ENCODE results near the gene TGDS. TPM values are rescaled to one million over a fixed set of nuclear protein-coding genes. Genes with fewer than 3 reads are reported as not detected.
"Not testable (repeated sequence)": the region's sequence is repeated elsewhere in the genome, so short reads cannot be mapped to it uniquely, and the experiment has no call there.

The TGDS gene
- total RNA-seq, result 6.1 TPM
- polyA plus RNA-seq, result 10 to 100 TPM; 14.0 to 21.2 (median 15.0) TPM

GRCh38 chr13:94595950-94596574 lies at the start of gene TGDS:
Gene TGDS (minus strand): TSS chr13:94596152. CDS start chr13:94596136, 16 bp downstream.
- Mint-ChIP-seq H3K27me3 (no peaks in the 10 kb centered on the region), H3K9me3 (peaks cover 0 to 1% (median 0%) of the 10 kb centered on the region in 7 donors), H3K36me3 (peaks cover 7% of the 10 kb centered on the region), H3K4me3 (peak within 1 kb of the TSS; percentile 88 to 98 (median 96)), H3K27ac (peak within 1 kb of the TSS; percentile 86 to 97 (median 95)), H3K4me1 (peaks cover 26 to 49% (median 35%) of the 10 kb centered on the region in 4 donors)
- H3K27ac ChIP-seq (ENCODE audit: insufficient read depth, low read length, poor library complexity, severe bottlenecking), result peak within 1 kb of the TSS; percentile 74
- no peaks in the 10 kb centered on the region for H3K9me3 ChIP-seq (ENCODE audit: control insufficient read depth in 2 of 2, low read length in 2 of 2)
- peaks cover 14% of the 10 kb centered on the region for H3K36me3 ChIP-seq (ENCODE audit: control insufficient read depth, insufficient read depth, low read length)
- DNase-seq (peak; percentile 80 to 96 (median 90)), ATAC-seq (ENCODE audit: low read depth in 2 of 2) (peak; percentile 98)
- H3K27me3 ChIP-seq (ENCODE audit: control insufficient read depth, insufficient read depth, low read length), result no peaks in the 10 kb centered on the region
- peaks cover 26% of the 10 kb centered on the region for H3K4me1 ChIP-seq (ENCODE audit: control insufficient read depth, insufficient read depth, low read length, poor library complexity, severe bottlenecking)
- peak within 1 kb of the TSS; percentile 94 for H3K4me3 ChIP-seq (ENCODE audit: low read depth, low read length)

- peaks cover 3% of the 10 kb centered on the region for H3K36me3 Mint-ChIP-seq
- no peaks in the 10 kb centered on the region for H3K9me3 ChIP-seq (ENCODE audit: control insufficient read depth in 2 of 2, low read length in 2 of 2)
- H3K4me3 Mint-ChIP-seq, result no peak overlapping the region
- no peak overlapping the region for H3K4me3 ChIP-seq (ENCODE audit: low read depth, low read length)
- H3K27me3 ChIP-seq (ENCODE audit: control insufficient read depth, insufficient read depth, low read length), result peaks cover 2% of the 10 kb centered on the region
- H3K27me3 Mint-ChIP-seq, result peaks cover 14% of the 10 kb centered on the region
- H3K4me1 Mint-ChIP-seq, result no peaks in the 10 kb centered on the region
- ATAC-seq (ENCODE audit: low read depth in 2 of 2) (no peak), DNase-seq (no peak)
- peaks cover 0 to 7% (median 1%) of the 10 kb centered on the region in 7 donors for H3K9me3 Mint-ChIP-seq
- no peak overlapping the region for H3K27ac ChIP-seq (ENCODE audit: insufficient read depth, low read length, poor library complexity, severe bottlenecking)
- no peaks in the 10 kb centered on the region for H3K36me3 ChIP-seq (ENCODE audit: control insufficient read depth, insufficient read depth, low read length)
- no peak overlapping the region for H3K27ac Mint-ChIP-seq
- no peaks in the 10 kb centered on the region for H3K4me1 ChIP-seq (ENCODE audit: control insufficient read depth, insufficient read depth, low read length, poor library complexity, severe bottlenecking)
These were observed 45.5 kb upstream of the TGDS start for GRCh38 chr13:94641409-94641941.

- H3K4me3 Mint-ChIP-seq, result no peak overlapping the region
- peaks cover 14% of the 10 kb centered on the region for H3K27me3 Mint-ChIP-seq
- H3K4me1 Mint-ChIP-seq, result no peaks in the 10 kb centered on the region
- Histone ChIP-seq H3K27ac (ENCODE audit: insufficient read depth, low read length, poor library complexity, severe bottlenecking) (no peak overlapping the region), H3K27me3 (ENCODE audit: control insufficient read depth, insufficient read depth, low read length) (peaks cover 1% of the 10 kb centered on the region), H3K36me3 (ENCODE audit: control insufficient read depth, insufficient read depth, low read length) (no peaks in the 10 kb centered on the region), H3K4me1 (ENCODE audit: control insufficient read depth, insufficient read depth, low read length, poor library complexity, severe bottlenecking) (no peaks in the 10 kb centered on the region), H3K4me3 (ENCODE audit: low read depth, low read length) (no peak overlapping the region), H3K9me3 (ENCODE audit: control insufficient read depth in 2 of 2, low read length in 2 of 2) (no peaks in the 10 kb centered on the region)
- ATAC-seq (ENCODE audit: low read depth in 2 of 2) (no peak), DNase-seq (no peak)
- peaks cover 0 to 7% (median 1%) of the 10 kb centered on the region in 7 donors for H3K9me3 Mint-ChIP-seq
- H3K36me3 Mint-ChIP-seq, result peaks cover 3% of the 10 kb centered on the region
- no peak overlapping the region for H3K27ac Mint-ChIP-seq
These were observed 44.8 kb upstream of the TGDS start for GRCh38 chr13:94640721-94641120.

GRCh38 chr13:94637677-94638076 lies 41.7 kb upstream of the TGDS start:
- not testable (repeated sequence) for H3K4me3 ChIP-seq (ENCODE audit: low read depth, low read length); H3K9me3 Mint-ChIP-seq; H3K27me3 Mint-ChIP-seq; H3K4me1 Mint-ChIP-seq; H3K27ac ChIP-seq (ENCODE audit: insufficient read depth, low read length, poor library complexity, severe bottlenecking); H3K27ac Mint-ChIP-seq; H3K36me3 ChIP-seq (ENCODE audit: control insufficient read depth, insufficient read depth, low read length); H3K9me3 ChIP-seq (ENCODE audit: control insufficient read depth in 2 of 2, low read length in 2 of 2); DNase-seq; H3K4me1 ChIP-seq (ENCODE audit: control insufficient read depth, insufficient read depth, low read length, poor library complexity, severe bottlenecking); ATAC-seq (ENCODE audit: low read depth in 2 of 2); H3K4me3 Mint-ChIP-seq; H3K27me3 ChIP-seq (ENCODE audit: control insufficient read depth, insufficient read depth, low read length)
- peaks cover 14% of the 10 kb centered on the region for H3K36me3 Mint-ChIP-seq

- H3K4me3 Mint-ChIP-seq, result no peak overlapping the region
- H3K36me3 Mint-ChIP-seq, result peaks cover 14% of the 10 kb centered on the region
- no peaks in the 10 kb centered on the region for H3K9me3 ChIP-seq (ENCODE audit: control insufficient read depth in 2 of 2, low read length in 2 of 2)
- no peaks in the 10 kb centered on the region for H3K4me1 Mint-ChIP-seq
- no peak overlapping the region for H3K27ac ChIP-seq (ENCODE audit: insufficient read depth, low read length, poor library complexity, severe bottlenecking)
- H3K4me3 ChIP-seq (ENCODE audit: low read depth, low read length), result no peak overlapping the region
- H3K4me1 ChIP-seq (ENCODE audit: control insufficient read depth, insufficient read depth, low read length, poor library complexity, severe bottlenecking), result no peaks in the 10 kb centered on the region
- H3K27me3 Mint-ChIP-seq, result peaks cover 5% of the 10 kb centered on the region
- H3K27me3 ChIP-seq (ENCODE audit: control insufficient read depth, insufficient read depth, low read length), result no peaks in the 10 kb centered on the region
- H3K36me3 ChIP-seq (ENCODE audit: control insufficient read depth, insufficient read depth, low read length), result no peaks in the 10 kb centered on the region
- peaks cover 0 to 7% (median 2%) of the 10 kb centered on the region in 7 donors for H3K9me3 Mint-ChIP-seq
- DNase-seq (no peak), ATAC-seq (ENCODE audit: low read depth in 2 of 2) (no peak)
- no peak overlapping the region for H3K27ac Mint-ChIP-seq
These were observed 41.1 kb upstream of the TGDS start for GRCh38 chr13:94636942-94637578.

GRCh38 chr13:94636096-94636495 lies 40.1 kb upstream of the TGDS start:
- ATAC-seq (ENCODE audit: low read depth in 2 of 2); H3K27me3 Mint-ChIP-seq; H3K36me3 ChIP-seq (ENCODE audit: control insufficient read depth, insufficient read depth, low read length); H3K4me1 ChIP-seq (ENCODE audit: control insufficient read depth, insufficient read depth, low read length, poor library complexity, severe bottlenecking); H3K9me3 ChIP-seq (ENCODE audit: control insufficient read depth in 2 of 2, low read length in 2 of 2); H3K9me3 Mint-ChIP-seq; DNase-seq; H3K4me3 Mint-ChIP-seq; H3K27ac ChIP-seq (ENCODE audit: insufficient read depth, low read length, poor library complexity, severe bottlenecking); H3K27me3 ChIP-seq (ENCODE audit: control insufficient read depth, insufficient read depth, low read length); H3K4me1 Mint-ChIP-seq; H3K4me3 ChIP-seq (ENCODE audit: low read depth, low read length); H3K27ac Mint-ChIP-seq: not testable (repeated sequence)
- peaks cover 24% of the 10 kb centered on the region for H3K36me3 Mint-ChIP-seq

GRCh38 chr13:94632226-94632980 lies 36.5 kb upstream of the TGDS start:
- Histone ChIP-seq H3K36me3 (ENCODE audit: control insufficient read depth, insufficient read depth, low read length) (peaks cover 2% of the 10 kb centered on the region), H3K27ac (ENCODE audit: insufficient read depth, low read length, poor library complexity, severe bottlenecking) (no peak overlapping the region), H3K27me3 (ENCODE audit: control insufficient read depth, insufficient read depth, low read length) (no peaks in the 10 kb centered on the region), H3K4me1 (ENCODE audit: control insufficient read depth, insufficient read depth, low read length, poor library complexity, severe bottlenecking) (no peaks in the 10 kb centered on the region), H3K4me3 (ENCODE audit: low read depth, low read length) (no peak overlapping the region), H3K9me3 (ENCODE audit: control insufficient read depth in 2 of 2, low read length in 2 of 2) (no peaks in the 10 kb centered on the region)
- Mint-ChIP-seq H3K4me1 (peaks cover 0 to 6% (median 3%) of the 10 kb centered on the region in 4 donors), H3K36me3 (peaks cover 34% of the 10 kb centered on the region), H3K4me3 (no peak overlapping the region), H3K27me3 (no peaks in the 10 kb centered on the region), H3K27ac (peak overlapping the region in 1 of 3 donors; percentile 7), H3K9me3 (peaks cover 0 to 2% (median 0%) of the 10 kb centered on the region in 7 donors)
- ATAC-seq (ENCODE audit: low read depth in 2 of 2) (no peak), DNase-seq (no peak)
